ENCODE data around the gene POLR3G. TPM values are rescaled to one million over a fixed set of nuclear protein-coding genes. Genes with fewer than 3 reads are reported as not detected.

POLR3G gene
- total RNA-seq, 1 experiment from 2014 or later: 23.4 TPM

GRCh38 chr5:90495146-90495545 lies 20.5 kb downstream of the POLR3G start:
- ATAC-seq (no peak), DNase-seq (ENCODE audit: low read depth, low spot score) (no peak)
- 0 out of 2 replicates have a peak, but pooled peaks cover 2% of the 10 kb centered on the region for H3K9me3 ChIP-seq (ENCODE audit: control insufficient read depth, insufficient read depth, low read depth, low read length)
- H3K27ac ChIP-seq (ENCODE audit: low read length): no peak overlapping the region
- no peak overlapping the region for H3K4me3 ChIP-seq (ENCODE audit: low read depth in 2 of 2, low read length in 2 of 2)
- intact Hi-C loops (cut with micrococcal nuclease; ENCODE audit: unreplicated experiment) (no loop called here), in situ Hi-C loops (cut with HindIII; ENCODE audit: low pct_unique_long_range_greater_than_20kb, low sequenced_read_pairs) (no loop called here)
- no peaks in the 10 kb centered on the region for H3K4me1 ChIP-seq (ENCODE audit: control insufficient read depth, insufficient read depth, low read length)
- no peaks in the 10 kb centered on the region for H3K27me3 ChIP-seq (ENCODE audit: control insufficient read depth, insufficient read depth, low read length)
- H3K36me3 ChIP-seq (ENCODE audit: control insufficient read depth, insufficient read depth, low read length): peaks cover 2% of the 10 kb centered on the region
- TF ChIP-seq POLR2AphosphoS5 (IDR thresholded peaks at IDR 0.05; ENCODE audit: low read depth, low read length): no peak
- no peak for TF ChIP-seq SIN3A (IDR thresholded peaks at IDR 0.05; ENCODE audit: borderline replicate concordance, insufficient read depth, low read depth, low read length)
- TF ChIP-seq TCF7L2 (IDR thresholded peaks at IDR 0.05; ENCODE audit: low read depth, low read length): no peak
- TF ChIP-seq REST (IDR thresholded peaks at IDR 0.05; ENCODE audit: insufficient read depth in 1 of 2, low read depth in 2 of 2, low read length in 1 of 2): no peak
- no peak for TF ChIP-seq CTCF (IDR thresholded peaks at IDR 0.05)
- no TSS peak for BruUV-seq (replicated peaks)
- CTCF ChIA-PET: no interaction called here
- POLR2A ChIA-PET: no interaction called here

- no peaks in the 10 kb centered on the region for H3K9me3 ChIP-seq (ENCODE audit: control insufficient read depth, insufficient read depth, low read depth, low read length)
- peaks cover 2% of the 10 kb centered on the region; the same call in 1 of the 2 replicates for H3K36me3 ChIP-seq (ENCODE audit: control insufficient read depth, insufficient read depth, low read length)
- H3K4me3 ChIP-seq (ENCODE audit: low read depth in 2 of 2, low read length in 2 of 2): no peak overlapping the region
- intact Hi-C loops (cut with micrococcal nuclease; ENCODE audit: unreplicated experiment): no loop called here
- BruUV-seq (replicated peaks): no TSS peak
- TF ChIP-seq TCF7L2 (IDR thresholded peaks at IDR 0.05; ENCODE audit: low read depth, low read length) (no peak), POLR2AphosphoS5 (IDR thresholded peaks at IDR 0.05; ENCODE audit: low read depth, low read length) (no peak), REST (IDR thresholded peaks at IDR 0.05; ENCODE audit: insufficient read depth in 1 of 2, low read depth in 2 of 2, low read length in 1 of 2) (no peak), SIN3A (IDR thresholded peaks at IDR 0.05; ENCODE audit: borderline replicate concordance, insufficient read depth, low read depth, low read length) (no peak), CTCF (IDR thresholded peaks at IDR 0.05) (no peak)
- DNase-seq (ENCODE audit: low read depth, low spot score) (no peak), ATAC-seq (no peak)
- H3K27me3 ChIP-seq (ENCODE audit: control insufficient read depth, insufficient read depth, low read length): no peaks in the 10 kb centered on the region
- ChIA-PET CTCF (no interaction called here), POLR2A (no interaction called here)
- H3K27ac ChIP-seq (ENCODE audit: low read length): no peak overlapping the region
- in situ Hi-C loops (cut with HindIII; ENCODE audit: low pct_unique_long_range_greater_than_20kb, low sequenced_read_pairs): no loop called here
- H3K4me1 ChIP-seq (ENCODE audit: control insufficient read depth, insufficient read depth, low read length): no peaks in the 10 kb centered on the region
Measured at GRCh38 chr5:90503596-90503995, 28.9 kb downstream of the POLR3G start.
